Activated CD4-positive, alpha-beta T cell treated with anti-CD3 and anti-CD28 coated beads, Interleukin-2, Interleukin-4, amounts not matched to agents 100 ng/mL and 50 ng/mL, durations not matched to agents 16 hours and 8 hours (primary cell): ENCODE measurements around the gene CCL26.

Experiments
- DNase-seq: peaks from one replicate; pipeline ENCODE4 v3.0.0-alpha.2; 2020; ENCODE audit warnings: low spot score

The CCL26 gene

GRCh38 chr7:75772081-75773077 is at the start of gene CCL26:
CCL26 (minus strand) TSS chr7:75772211; CDS start chr7:75772176, 35 bp downstream.
- DNase-seq = no peak

GRCh38 chr7:75820688-75821087 is 48.7 kb upstream of the CCL26 start:
- DNase-seq = no peak

- DNase-seq = no peak
Observed at GRCh38 chr7:75819711-75820110, 47.7 kb upstream of the CCL26 start.

- DNase-seq = no peak
Observed at GRCh38 chr7:75818472-75818871, 46.5 kb upstream of the CCL26 start.

- DNase-seq = no peak
Observed at GRCh38 chr7:75817116-75817515, 45.1 kb upstream of the CCL26 start.

- DNase-seq = no peak
Observed at GRCh38 chr7:75815418-75816064, 43.5 kb upstream of the CCL26 start.

GRCh38 chr7:75814407-75814947 is 42.5 kb upstream of the CCL26 start:
- DNase-seq = no peak

GRCh38 chr7:75813781-75814236 is 41.8 kb upstream of the CCL26 start, which contains the start of gene CCL24:
CCL24 (minus strand) TSS chr7:75813806; CDS start chr7:75813715, 91 bp downstream.
- DNase-seq = no peak

- DNase-seq = no peak
Observed at GRCh38 chr7:75813084-75813483, 41.1 kb upstream of the CCL26 start.

- DNase-seq = no peak
Observed at GRCh38 chr7:75811894-75812678, 40.1 kb upstream of the CCL26 start.

GRCh38 chr7:75809396-75809795 is 37.4 kb upstream of the CCL26 start:
- no peak for DNase-seq

- DNase-seq = no peak
Observed at GRCh38 chr7:75808106-75808505, 36.1 kb upstream of the CCL26 start.

- no peak for DNase-seq
Observed at GRCh38 chr7:75807452-75807851, 35.4 kb upstream of the CCL26 start.

- DNase-seq = no peak
Observed at GRCh38 chr7:75806560-75807307, 34.7 kb upstream of the CCL26 start.

GRCh38 chr7:75804705-75805104 is 32.7 kb upstream of the CCL26 start:
- DNase-seq = no peak

- no peak for DNase-seq
Observed at GRCh38 chr7:75804004-75804403, 32.0 kb upstream of the CCL26 start.

GRCh38 chr7:75802552-75802821 is 30.5 kb upstream of the CCL26 start:
- DNase-seq = no peak

GRCh38 chr7:75798770-75799169 is 26.8 kb upstream of the CCL26 start:
- no peak for DNase-seq

- no peak for DNase-seq
Observed at GRCh38 chr7:75796420-75796819, 24.4 kb upstream of the CCL26 start.

- DNase-seq = no peak
Observed at GRCh38 chr7:75795831-75796285, 23.8 kb upstream of the CCL26 start.

GRCh38 chr7:75793676-75794075 is 21.7 kb upstream of the CCL26 start:
- DNase-seq = no peak
